ENCODE results near the gene RICTOR. TPM values are rescaled to one million over a fixed set of nuclear protein-coding genes. Genes with fewer than 3 reads are reported as not detected.
A peak's percentile ranks its signal among the peaks of the same experiment; 100 is the strongest.

Gene RICTOR
- total and polyA plus RNA-seq, 7 experiments from 2014 or later: 16.2 to 96.2 (median 65.0) TPM

DNA sequence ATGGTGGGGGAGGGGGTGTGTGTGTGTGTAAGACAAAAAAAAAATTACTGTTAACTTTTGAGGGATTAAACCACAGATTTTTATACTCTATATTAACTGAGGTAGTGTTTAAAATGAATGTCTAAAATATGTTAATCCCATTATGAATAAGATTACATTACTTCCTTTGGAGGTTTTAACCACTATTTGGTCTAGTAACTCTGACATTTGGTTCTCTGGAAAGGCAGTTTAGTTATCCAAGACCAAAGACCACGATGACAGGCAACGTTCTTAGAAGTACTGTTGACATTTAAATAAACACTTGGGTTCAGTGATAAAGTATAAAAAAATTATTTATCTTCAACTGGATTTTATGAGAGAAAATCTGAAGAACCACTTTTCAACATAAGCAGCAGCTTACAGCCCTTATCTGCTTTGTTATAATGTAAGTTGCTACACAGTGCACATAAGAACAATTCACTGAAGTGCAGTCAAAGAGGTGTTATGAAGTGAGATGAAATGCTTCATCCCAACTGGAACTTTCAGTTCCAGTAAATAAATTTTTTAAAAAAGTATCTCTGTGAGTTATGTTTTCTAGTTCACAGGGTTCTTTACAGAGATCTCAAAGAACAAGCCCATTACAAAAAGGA is 133.9 kb downstream of the RICTOR start:
- Mint-ChIP-seq H3K36me3 (peaks cover 16 to 47% (median 30%) of the 10 kb centered on the region in 5 donors), H3K27ac (peak overlapping the region in 1 of 9 donors; percentile 15), H3K4me3 (no peak overlapping the region), H3K4me1 (no peaks in the 10 kb centered on the region), H3K27me3 (no peaks in the 10 kb centered on the region), H3K9me3 (peaks cover 0 to 1% (median 0%) of the 10 kb centered on the region in 11 donors)
- H3K27me3 ChIP-seq (ENCODE audit: control insufficient read depth in 2 of 2, insufficient read depth in 2 of 2, low read length in 2 of 2): no peaks in the 10 kb centered on the region
- no peak overlapping the region for H3K27ac ChIP-seq (ENCODE audit: low read depth, low read length)
- H3K9me3 ChIP-seq (ENCODE audit: control insufficient read depth in 2 of 3, low read length in 3 of 3): no peaks in the 10 kb centered on the region
- ATAC-seq (no peak), DNase-seq (no peak)
- ChIA-PET CTCF (no interaction called here), POLR2A (no interaction called here)
- intact Hi-C loops (cut with micrococcal nuclease): no loop called here
- no peak overlapping the region for H3K4me3 ChIP-seq (ENCODE audit: low read length)
- no peaks in the 10 kb centered on the region for H3K4me1 ChIP-seq (ENCODE audit: control insufficient read depth in 2 of 2, insufficient read depth in 2 of 2, low read length in 2 of 2)
- peaks cover 4 to 45% (median 26%) of the 10 kb centered on the region in 3 experiments for H3K36me3 ChIP-seq (ENCODE audit: control insufficient read depth in 2 of 3, insufficient read depth in 3 of 3, low read length in 3 of 3)

- H3K27me3 ChIP-seq (ENCODE audit: control insufficient read depth in 2 of 2, insufficient read depth in 2 of 2, low read length in 2 of 2): no peaks in the 10 kb centered on the region
- no peak overlapping the region for H3K27ac ChIP-seq (ENCODE audit: low read depth, low read length)
- H3K9me3 ChIP-seq (ENCODE audit: control insufficient read depth in 2 of 3, low read length in 3 of 3): no peaks in the 10 kb centered on the region
- H3K4me1 Mint-ChIP-seq: no peaks in the 10 kb centered on the region
- no peak for DNase-seq
- H3K4me3 Mint-ChIP-seq: no peak overlapping the region
- no peaks in the 10 kb centered on the region for H3K4me1 ChIP-seq (ENCODE audit: control insufficient read depth in 2 of 2, insufficient read depth in 2 of 2, low read length in 2 of 2)
- ChIA-PET POLR2A (no interaction called here), CTCF (no interaction called here)
- intact Hi-C loops (cut with micrococcal nuclease): no loop called here
- H3K36me3 Mint-ChIP-seq: peaks cover 13 to 44% (median 30%) of the 10 kb centered on the region in 5 donors
- ATAC-seq: no peak
- H3K27me3 Mint-ChIP-seq: no peaks in the 10 kb centered on the region
- peaks cover 0 to 31% (median 13%) of the 10 kb centered on the region in 3 experiments for H3K36me3 ChIP-seq (ENCODE audit: control insufficient read depth in 2 of 3, insufficient read depth in 3 of 3, low read length in 3 of 3)
- peaks cover 0 to 2% (median 0%) of the 10 kb centered on the region in 11 donors for H3K9me3 Mint-ChIP-seq
- H3K4me3 ChIP-seq (ENCODE audit: low read length): no peak overlapping the region
- no peak overlapping the region for H3K27ac Mint-ChIP-seq
Observed at GRCh38 chr5:38938973-38939372, 135.2 kb downstream of the RICTOR start.

DNA sequence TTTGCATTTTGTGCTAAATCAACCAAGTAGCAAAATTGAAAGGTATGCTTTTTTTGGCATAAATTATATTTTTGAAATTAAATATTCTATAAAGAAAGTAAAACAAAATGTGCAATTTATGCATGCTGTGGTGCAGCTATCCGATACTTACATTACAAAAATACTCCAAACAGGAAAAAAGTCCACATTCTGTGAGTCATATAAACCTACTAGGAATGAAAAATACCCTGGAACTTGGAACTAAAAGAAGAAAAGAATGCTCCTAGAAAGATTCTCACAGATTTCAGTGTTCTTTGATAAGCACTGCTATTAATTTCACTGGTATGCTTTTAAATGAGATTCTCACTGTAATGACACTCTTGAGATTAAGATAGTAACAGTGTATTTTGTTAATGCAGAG is 135.8 kb downstream of the RICTOR start:
- no peaks in the 10 kb centered on the region for H3K4me1 Mint-ChIP-seq

DNA sequence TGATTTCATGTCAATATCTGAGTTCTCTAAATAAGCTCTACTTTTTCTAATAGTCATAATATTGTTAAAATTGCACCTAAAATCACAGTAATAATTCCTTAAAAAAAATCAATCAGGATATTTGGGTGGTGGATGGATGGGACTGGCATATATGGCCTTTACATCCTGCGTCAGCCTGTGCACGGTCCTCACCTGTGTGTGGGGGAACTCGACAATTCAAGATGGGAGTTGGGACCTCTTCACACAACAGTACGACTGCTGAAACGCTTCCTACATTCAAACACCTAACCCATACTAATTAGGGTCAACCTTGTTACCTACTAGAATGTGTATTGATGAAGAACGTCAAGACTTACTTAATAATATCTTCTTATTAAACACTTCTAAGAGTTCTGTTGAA is 137.9 kb downstream of the RICTOR start:
- no peak overlapping the region for H3K27ac Mint-ChIP-seq
- H3K4me1 Mint-ChIP-seq: no peaks in the 10 kb centered on the region
- Histone ChIP-seq H3K27ac (ENCODE audit: low read depth, low read length) (no peak overlapping the region), H3K9me3 (ENCODE audit: control insufficient read depth in 2 of 3, low read length in 3 of 3) (no peaks in the 10 kb centered on the region), H3K4me1 (ENCODE audit: control insufficient read depth in 2 of 2, insufficient read depth in 2 of 2, low read length in 2 of 2) (no peaks in the 10 kb centered on the region), H3K4me3 (ENCODE audit: low read length) (no peak overlapping the region), H3K27me3 (ENCODE audit: control insufficient read depth in 2 of 2, insufficient read depth in 2 of 2, low read length in 2 of 2) (no peaks in the 10 kb centered on the region), H3K36me3 (ENCODE audit: control insufficient read depth in 2 of 3, insufficient read depth in 3 of 3, low read length in 3 of 3) (peaks cover 0 to 11% (median 7%) of the 10 kb centered on the region in 3 experiments)
- H3K36me3 Mint-ChIP-seq: peaks cover 10 to 33% (median 22%) of the 10 kb centered on the region in 5 donors
- no peaks in the 10 kb centered on the region for H3K27me3 Mint-ChIP-seq
- DNase-seq (no peak), ATAC-seq (no peak)
- ChIA-PET POLR2A (no interaction called here), CTCF (no interaction called here)
- no peak overlapping the region for H3K4me3 Mint-ChIP-seq
- intact Hi-C loops (cut with micrococcal nuclease): no loop called here
- H3K9me3 Mint-ChIP-seq: peaks cover 0 to 2% (median 0%) of the 10 kb centered on the region in 11 donors

More for the DNA sequence above, 135.8 kb downstream of the RICTOR start:
- ATAC-seq: no peak
- POLR2A ChIA-PET: no interaction called here
- Histone ChIP-seq H3K4me3 (ENCODE audit: low read length) (no peak overlapping the region), H3K36me3 (ENCODE audit: control insufficient read depth in 2 of 3, insufficient read depth in 3 of 3, low read length in 3 of 3) (peaks cover 0 to 28% (median 13%) of the 10 kb centered on the region in 3 experiments), H3K9me3 (ENCODE audit: control insufficient read depth in 2 of 3, low read length in 3 of 3) (no peaks in the 10 kb centered on the region), H3K27ac (ENCODE audit: low read depth, low read length) (no peak overlapping the region), H3K4me1 (ENCODE audit: control insufficient read depth in 2 of 2, insufficient read depth in 2 of 2, low read length in 2 of 2) (no peaks in the 10 kb centered on the region), H3K27me3 (ENCODE audit: control insufficient read depth in 2 of 2, insufficient read depth in 2 of 2, low read length in 2 of 2) (no peaks in the 10 kb centered on the region)
- Mint-ChIP-seq H3K9me3 (peaks cover 0 to 2% (median 0%) of the 10 kb centered on the region in 11 donors), H3K36me3 (peaks cover 13 to 44% (median 30%) of the 10 kb centered on the region in 5 donors), H3K27ac (no peak overlapping the region), H3K4me3 (no peak overlapping the region), H3K27me3 (no peaks in the 10 kb centered on the region)
- intact Hi-C loops (cut with micrococcal nuclease): no loop called here
- DNase-seq: no peak
- CTCF ChIA-PET: no interaction called here

DNA sequence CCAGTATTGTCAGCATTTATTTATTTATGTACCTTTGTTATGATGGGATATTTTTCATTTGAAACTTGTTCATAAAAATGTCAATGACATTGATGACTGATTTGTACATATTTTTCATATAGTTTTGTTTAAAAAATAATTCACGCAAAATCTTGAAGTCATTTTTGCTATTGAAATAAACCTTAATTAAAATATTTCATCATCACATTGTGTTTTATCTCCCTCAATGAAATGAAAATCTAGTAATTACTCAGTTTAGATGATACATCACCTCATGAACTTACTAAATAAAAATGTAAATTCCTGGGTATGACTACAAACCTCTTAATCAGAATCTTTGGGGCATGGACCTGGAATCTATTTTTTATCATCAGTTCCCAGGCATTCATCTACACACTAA is 138.8 kb downstream of the RICTOR start:
- H3K4me3 ChIP-seq (ENCODE audit: low read length): no peak overlapping the region
- Mint-ChIP-seq H3K36me3 (peaks cover 10 to 33% (median 19%) of the 10 kb centered on the region in 5 donors), H3K9me3 (peaks cover 0 to 2% (median 0%) of the 10 kb centered on the region in 11 donors), H3K27ac (no peak overlapping the region), H3K27me3 (peaks cover 0 to under 1% (median 0%) of the 10 kb centered on the region in 5 donors), H3K4me3 (no peak overlapping the region), H3K4me1 (no peaks in the 10 kb centered on the region)
- ChIA-PET POLR2A (no interaction called here), CTCF (no interaction called here)
- no peak for DNase-seq
- no peaks in the 10 kb centered on the region for H3K9me3 ChIP-seq (ENCODE audit: control insufficient read depth in 2 of 3, low read length in 3 of 3)
- H3K36me3 ChIP-seq (ENCODE audit: control insufficient read depth in 2 of 3, insufficient read depth in 3 of 3, low read length in 3 of 3): peaks cover 0 to 4% (median 0%) of the 10 kb centered on the region in 3 experiments
- no peaks in the 10 kb centered on the region for H3K27me3 ChIP-seq (ENCODE audit: control insufficient read depth in 2 of 2, insufficient read depth in 2 of 2, low read length in 2 of 2)
- ATAC-seq: no peak
- H3K4me1 ChIP-seq (ENCODE audit: control insufficient read depth in 2 of 2, insufficient read depth in 2 of 2, low read length in 2 of 2): no peaks in the 10 kb centered on the region
- intact Hi-C loops (cut with micrococcal nuclease): no loop called here
- no peak overlapping the region for H3K27ac ChIP-seq (ENCODE audit: low read depth, low read length)

- H3K36me3 Mint-ChIP-seq: peaks cover 5 to 22% (median 19%) of the 10 kb centered on the region in 5 donors
- H3K27ac Mint-ChIP-seq: no peak overlapping the region
- no peaks in the 10 kb centered on the region for H3K4me1 Mint-ChIP-seq
- Histone ChIP-seq H3K4me3 (ENCODE audit: low read length) (no peak overlapping the region), H3K4me1 (ENCODE audit: control insufficient read depth in 2 of 2, insufficient read depth in 2 of 2, low read length in 2 of 2) (no peaks in the 10 kb centered on the region), H3K36me3 (ENCODE audit: control insufficient read depth in 2 of 3, insufficient read depth in 3 of 3, low read length in 3 of 3) (no peaks in the 10 kb centered on the region), H3K9me3 (ENCODE audit: control insufficient read depth in 2 of 3, low read length in 3 of 3) (no peaks in the 10 kb centered on the region), H3K27me3 (ENCODE audit: control insufficient read depth in 2 of 2, insufficient read depth in 2 of 2, low read length in 2 of 2) (no peaks in the 10 kb centered on the region), H3K27ac (ENCODE audit: low read depth, low read length) (no peak overlapping the region)
- ATAC-seq (no peak), DNase-seq (no peak)
- intact Hi-C loops (cut with micrococcal nuclease): no loop called here
- CTCF ChIA-PET: no interaction called here
- H3K9me3 Mint-ChIP-seq: peaks cover 0 to 3% (median 0%) of the 10 kb centered on the region in 11 donors
- no peak overlapping the region for H3K4me3 Mint-ChIP-seq
- POLR2A ChIA-PET: no interaction called here
- peaks cover 4 to 10% (median 5%) of the 10 kb centered on the region in 5 donors for H3K27me3 Mint-ChIP-seq
Observed at GRCh38 chr5:38932854-38933408, 141.3 kb downstream of the RICTOR start.

- CTCF ChIA-PET: no interaction called here
- peaks cover 0 to 3% (median 0%) of the 10 kb centered on the region in 11 donors for H3K9me3 Mint-ChIP-seq
- no peak overlapping the region for H3K27ac Mint-ChIP-seq
- no peaks in the 10 kb centered on the region for H3K9me3 ChIP-seq (ENCODE audit: control insufficient read depth in 2 of 3, low read length in 3 of 3)
- peaks cover 6 to 12% (median 9%) of the 10 kb centered on the region in 5 donors for H3K27me3 Mint-ChIP-seq
- H3K4me1 Mint-ChIP-seq: no peaks in the 10 kb centered on the region
- intact Hi-C loops (cut with micrococcal nuclease): no loop called here
- no peaks in the 10 kb centered on the region for H3K27me3 ChIP-seq (ENCODE audit: control insufficient read depth in 2 of 2, insufficient read depth in 2 of 2, low read length in 2 of 2)
- no peaks in the 10 kb centered on the region for H3K36me3 ChIP-seq (ENCODE audit: control insufficient read depth in 2 of 3, insufficient read depth in 3 of 3, low read length in 3 of 3)
- no peak overlapping the region for H3K4me3 Mint-ChIP-seq
- no peak overlapping the region for H3K27ac ChIP-seq (ENCODE audit: low read depth, low read length)
- ATAC-seq (no peak), DNase-seq (no peak)
- POLR2A ChIA-PET: no interaction called here
- H3K4me3 ChIP-seq (ENCODE audit: low read length): no peak overlapping the region
- peaks cover 3 to 11% (median 10%) of the 10 kb centered on the region in 5 donors for H3K36me3 Mint-ChIP-seq
- no peaks in the 10 kb centered on the region for H3K4me1 ChIP-seq (ENCODE audit: control insufficient read depth in 2 of 2, insufficient read depth in 2 of 2, low read length in 2 of 2)
Observed at GRCh38 chr5:38931731-38932130, 142.5 kb downstream of the RICTOR start.

All from naive thymus-derived CD4-positive, alpha-beta T cell (primary cell).